Mesothelial cell of epicardium (in vitro differentiated cells): Measurements from ENCODE around the gene SPRED1. TPM values are rescaled to one million over a fixed set of nuclear protein-coding genes. Genes with fewer than 3 reads are reported as not detected.
A peak's percentile ranks its signal among the peaks of the same experiment; 100 is the strongest.

ENCODE experiments used
- DNase-seq, 2 experiments: peaks; one replicate each; pipeline ENCODE4 v3.0.0; 2021; ENCODE audit warnings: low spot score in 2 of 2; ENCODE audit not compliant: unreplicated experiment in 2 of 2
- H3K27ac Mint-ChIP-seq: 2 replicates; pipeline ENCODE4 v1.8.0; 2021; ENCODE audit warnings: mixed read lengths
- H3K27me3 Mint-ChIP-seq: 2 replicates; pipeline ENCODE4 v1.8.0; 2021; ENCODE audit warnings: low read depth, mixed read lengths
- H3K36me3 Mint-ChIP-seq: 2 replicates; pipeline ENCODE4 v1.8.0; 2021; ENCODE audit warnings: mixed read lengths
- H3K4me1 Mint-ChIP-seq: 2 replicates; pipeline ENCODE4 v1.8.0; 2021; ENCODE audit warnings: mixed read lengths
- H3K4me3 Mint-ChIP-seq: 2 replicates; pipeline ENCODE4 v1.8.0; 2021; ENCODE audit warnings: mild to moderate bottlenecking, moderate library complexity, mixed read lengths
- H3K9me3 Mint-ChIP-seq: 2 replicates; pipeline ENCODE4 v1.8.0; 2021; ENCODE audit warnings: mixed read lengths
- total RNA-seq: library from RNA; stranded (reverse); gene quantifications from 3 replicates; pipeline ENCODE4 v1.2.1, GENCODE V29; 2021
- TF ChIP-seq, protein P1 (sequence below): fragments of 200-600 bp; sonication (generic); IDR thresholded peaks from one replicate; pipeline ENCODE4 v1.5.0; 2021; ENCODE audit warnings: antibody characterized with exemption; ENCODE audit not compliant: unreplicated experiment

SPRED1 gene
- total RNA-seq, 1 donor from 2014 or later, result 39.9 TPM

DNA sequence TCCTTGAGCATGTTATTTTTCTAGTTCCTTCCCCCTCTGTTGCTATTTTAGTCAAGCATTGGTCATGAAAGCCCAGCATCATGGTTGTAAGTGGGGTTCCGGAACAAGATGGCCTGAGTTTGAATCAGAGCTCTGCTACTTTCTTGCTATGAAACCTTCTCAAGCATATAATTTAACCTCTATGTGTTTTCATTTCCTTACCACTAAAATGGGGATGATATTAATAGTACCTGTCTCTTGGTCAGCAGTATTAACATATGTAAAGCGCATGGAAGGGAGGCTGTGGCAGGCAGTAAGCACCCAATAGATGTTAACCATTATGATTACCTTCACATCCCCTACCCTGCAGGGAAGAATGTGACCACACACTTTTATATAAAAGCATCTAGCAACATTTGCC is 14.3 kb upstream of the SPRED1 start:
- H3K36me3 Mint-ChIP-seq, result no peaks in the 10 kb centered on the region
- H3K4me3 Mint-ChIP-seq, result no peak overlapping the region
- DNase-seq, result no peak
- TF ChIP-seq, protein P1, sequence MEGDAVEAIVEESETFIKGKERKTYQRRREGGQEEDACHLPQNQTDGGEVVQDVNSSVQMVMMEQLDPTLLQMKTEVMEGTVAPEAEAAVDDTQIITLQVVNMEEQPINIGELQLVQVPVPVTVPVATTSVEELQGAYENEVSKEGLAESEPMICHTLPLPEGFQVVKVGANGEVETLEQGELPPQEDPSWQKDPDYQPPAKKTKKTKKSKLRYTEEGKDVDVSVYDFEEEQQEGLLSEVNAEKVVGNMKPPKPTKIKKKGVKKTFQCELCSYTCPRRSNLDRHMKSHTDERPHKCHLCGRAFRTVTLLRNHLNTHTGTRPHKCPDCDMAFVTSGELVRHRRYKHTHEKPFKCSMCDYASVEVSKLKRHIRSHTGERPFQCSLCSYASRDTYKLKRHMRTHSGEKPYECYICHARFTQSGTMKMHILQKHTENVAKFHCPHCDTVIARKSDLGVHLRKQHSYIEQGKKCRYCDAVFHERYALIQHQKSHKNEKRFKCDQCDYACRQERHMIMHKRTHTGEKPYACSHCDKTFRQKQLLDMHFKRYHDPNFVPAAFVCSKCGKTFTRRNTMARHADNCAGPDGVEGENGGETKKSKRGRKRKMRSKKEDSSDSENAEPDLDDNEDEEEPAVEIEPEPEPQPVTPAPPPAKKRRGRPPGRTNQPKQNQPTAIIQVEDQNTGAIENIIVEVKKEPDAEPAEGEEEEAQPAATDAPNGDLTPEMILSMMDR, result no peak
- no peaks in the 10 kb centered on the region for H3K9me3 Mint-ChIP-seq
- no peak overlapping the region for H3K27ac Mint-ChIP-seq
- H3K4me1 Mint-ChIP-seq, result peaks cover 9% of the 10 kb centered on the region
- H3K27me3 Mint-ChIP-seq, result no peaks in the 10 kb centered on the region

DNA sequence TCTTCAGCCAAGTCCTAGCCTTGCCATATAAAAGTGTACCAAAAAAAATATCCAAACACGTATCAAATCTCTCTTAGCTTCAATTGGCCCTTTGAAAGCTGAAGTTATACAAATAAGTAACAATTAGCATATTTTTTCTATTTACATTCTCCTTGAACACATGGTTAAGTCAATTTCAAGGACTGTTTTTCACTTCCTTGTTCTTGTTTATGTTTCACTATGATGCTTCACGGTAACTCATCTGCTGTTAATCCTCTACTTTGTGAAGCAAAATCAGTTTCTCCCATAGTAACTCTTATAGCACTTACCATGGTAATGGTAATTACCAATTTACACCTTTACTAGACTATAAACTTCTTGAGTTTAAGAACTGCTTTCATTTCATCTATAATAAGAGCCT is 10.6 kb upstream of the SPRED1 start:
- no peak overlapping the region for H3K4me3 Mint-ChIP-seq
- DNase-seq, result no peak
- H3K4me1 Mint-ChIP-seq, result peaks cover 7% of the 10 kb centered on the region
- no peaks in the 10 kb centered on the region for H3K9me3 Mint-ChIP-seq
- TF ChIP-seq, protein P1, result no peak
- H3K36me3 Mint-ChIP-seq, result no peaks in the 10 kb centered on the region
- peaks cover 1% of the 10 kb centered on the region for H3K27me3 Mint-ChIP-seq
- no peak overlapping the region for H3K27ac Mint-ChIP-seq

DNA sequence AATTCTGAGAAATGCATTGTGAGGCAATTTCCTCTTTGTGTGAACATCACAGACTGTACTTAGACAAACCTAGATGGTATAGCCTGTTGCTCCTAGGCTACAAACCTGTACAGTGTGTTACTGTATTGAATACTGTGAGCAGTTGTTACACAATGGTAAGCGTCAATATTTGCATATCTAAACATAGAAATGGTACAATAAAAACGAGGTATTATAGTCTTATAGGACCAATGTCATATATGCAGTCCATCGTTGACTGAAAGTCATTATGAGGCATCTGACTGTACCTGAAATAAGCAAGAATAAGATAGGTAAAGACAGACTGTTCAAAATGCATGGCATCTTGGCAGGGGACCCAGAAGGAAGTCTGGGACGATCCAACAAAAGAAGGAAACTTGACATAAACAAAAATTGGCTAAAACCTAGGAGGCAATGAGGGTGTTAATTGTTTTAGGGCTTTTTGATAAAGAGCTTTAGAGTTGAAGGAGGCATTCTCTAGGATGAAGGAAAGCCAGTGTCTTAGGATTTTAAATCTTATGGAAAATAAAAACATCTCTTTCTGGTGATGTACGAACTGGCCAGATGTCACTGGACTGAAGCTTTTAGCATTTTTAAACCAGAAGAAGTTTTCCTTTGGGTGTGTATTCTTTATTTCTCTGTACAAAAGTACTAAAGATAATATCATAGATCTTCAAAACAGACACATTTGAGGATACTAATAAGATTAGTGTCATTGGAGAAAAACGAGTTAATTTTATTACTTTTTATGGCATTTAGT is 9.2 kb upstream of the SPRED1 start:
- TF ChIP-seq, protein P1, result no peak
- Mint-ChIP-seq H3K27ac (no peak overlapping the region), H3K27me3 (peaks cover 1% of the 10 kb centered on the region), H3K4me1 (peaks cover 7% of the 10 kb centered on the region), H3K4me3 (no peak overlapping the region), H3K9me3 (no peaks in the 10 kb centered on the region), H3K36me3 (no peaks in the 10 kb centered on the region)
- no peak for DNase-seq

DNA sequence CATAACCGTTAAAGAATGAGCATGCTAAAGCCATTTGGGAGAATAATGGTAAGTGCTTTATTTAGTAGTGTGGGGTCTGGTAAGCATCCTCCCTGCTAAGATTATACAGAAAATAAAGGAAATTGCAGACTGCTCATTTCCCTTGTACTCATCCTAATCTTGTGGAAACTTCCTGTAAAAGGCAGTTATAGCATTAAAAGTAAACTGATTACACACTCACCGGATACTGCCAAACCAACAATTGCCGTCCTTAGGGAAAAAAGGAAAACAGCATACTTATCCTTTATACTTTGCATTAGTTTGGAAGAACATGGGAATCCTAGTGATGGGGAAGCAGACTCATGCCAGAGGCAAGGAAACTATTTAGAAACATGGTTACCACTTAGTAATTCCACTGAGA is 5.3 kb upstream of the SPRED1 start:
- DNase-seq, result no peak
- Mint-ChIP-seq H3K27me3 (peaks cover 9% of the 10 kb centered on the region), H3K4me1 (peaks cover 22% of the 10 kb centered on the region), H3K4me3 (no peak overlapping the region), H3K36me3 (no peaks in the 10 kb centered on the region), H3K27ac (no peak overlapping the region), H3K9me3 (no peaks in the 10 kb centered on the region)
- TF ChIP-seq, protein P1, result no peak

DNA sequence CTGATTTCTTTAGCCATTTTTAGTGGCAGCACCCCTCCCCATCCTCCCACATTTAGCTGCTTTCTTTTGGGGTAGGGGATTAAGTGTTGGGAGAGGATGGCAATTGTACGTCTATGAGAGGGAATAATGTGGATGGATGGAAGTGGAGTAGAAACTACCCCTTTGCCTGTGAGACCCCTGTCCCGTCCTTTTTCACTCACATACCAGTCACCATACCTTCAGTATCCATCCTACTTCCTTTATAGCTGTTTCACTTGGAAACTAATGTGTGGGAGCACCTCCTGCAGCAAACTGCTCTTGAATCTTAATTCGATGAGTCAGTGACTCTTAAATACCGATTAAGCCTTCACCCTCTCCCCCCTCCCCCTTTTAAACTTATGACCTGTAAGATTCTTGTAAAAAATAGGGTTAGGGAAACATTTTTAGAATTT is 730 bp downstream of the SPRED1 start:
- no peak for DNase-seq
- Mint-ChIP-seq H3K27me3 (peaks cover 7% of the 10 kb centered on the region), H3K4me3 (peak overlapping the region; percentile 89), H3K36me3 (no peaks in the 10 kb centered on the region), H3K27ac (peak overlapping the region; percentile 94), H3K4me1 (peaks cover 49% of the 10 kb centered on the region), H3K9me3 (no peaks in the 10 kb centered on the region)
- TF ChIP-seq, protein P1, result no peak
